IPS DF 6.9 (cell line): ENCODE data around the gene PPP2R2D.

Experiments used
- DNase-seq: peaks from one replicate; pipeline ENCODE4 v3.0.0-alpha.2; 2013; ENCODE audit warnings: low read depth, low spot score
- H3K27ac ChIP-seq: one replicate; pipeline ENCODE4 v1.5.1; 2013; ENCODE audit warnings: low read length, control low read depth
- H3K27me3 ChIP-seq: 2 replicates; pipeline ENCODE4 v1.6.1; 2013; ENCODE audit warnings: mild to moderate bottlenecking, low read length; ENCODE audit not compliant: control insufficient read depth, insufficient read depth
- H3K36me3 ChIP-seq: 2 replicates; pipeline ENCODE4 v1.6.1; 2013; ENCODE audit warnings: low read length; ENCODE audit not compliant: control insufficient read depth, insufficient read depth
- H3K4me1 ChIP-seq: 2 replicates; pipeline ENCODE4 v1.6.1; 2013; ENCODE audit warnings: low read length; ENCODE audit not compliant: control insufficient read depth, insufficient read depth
- H3K4me3 ChIP-seq: 2 replicates; pipeline ENCODE4 v1.5.1; 2013; ENCODE audit warnings: mild to moderate bottlenecking, low read length
- H3K9me3 ChIP-seq: 2 replicates; pipeline ENCODE4 v1.6.1; 2013; ENCODE audit warnings: low read length, inconsistent platforms; ENCODE audit not compliant: control insufficient read depth, insufficient read depth
- WGBS: extraction: QIAGEN DNeasy Blood & Tissue Kit; methylation state at CpG from one replicate; pipeline ENCODE4 v1.1.7; 2013; ENCODE audit warnings: mixed read lengths, missing lambda C conversion rate; ENCODE audit not compliant: insufficient read length, insufficient coverage; 5-methylcytosine and 5-hydroxymethylcytosine counted together

Gene PPP2R2D

GRCh38 chr10:131889755-131890154, 11.1 kb upstream of the PPP2R2D start:
- DNase-seq = no peak
- WGBS = no CpG with 5 or more reads among the region's 9 CpGs
- peaks cover 2% of the 10 kb centered on the region; the same call in 1 of the 2 replicates for H3K4me1 ChIP-seq
- H3K27ac ChIP-seq = no peak overlapping the region
- H3K36me3 ChIP-seq = no peaks in the 10 kb centered on the region
- no peaks in the 10 kb centered on the region for H3K27me3 ChIP-seq
- no peaks in the 10 kb centered on the region for H3K9me3 ChIP-seq
- no peak overlapping the region for H3K4me3 ChIP-seq

GRCh38 chr10:131890276-131891195, 10.3 kb upstream of the PPP2R2D start:
- no peaks in the 10 kb centered on the region for H3K36me3 ChIP-seq
- WGBS = no CpG with 5 or more reads among the region's 11 CpGs
- no peak overlapping the region for H3K27ac ChIP-seq
- no peak overlapping the region for H3K4me3 ChIP-seq
- DNase-seq = no peak
- H3K4me1 ChIP-seq = no peaks in the 10 kb centered on the region
- H3K27me3 ChIP-seq = no peaks in the 10 kb centered on the region
- no peaks in the 10 kb centered on the region for H3K9me3 ChIP-seq

DNA sequence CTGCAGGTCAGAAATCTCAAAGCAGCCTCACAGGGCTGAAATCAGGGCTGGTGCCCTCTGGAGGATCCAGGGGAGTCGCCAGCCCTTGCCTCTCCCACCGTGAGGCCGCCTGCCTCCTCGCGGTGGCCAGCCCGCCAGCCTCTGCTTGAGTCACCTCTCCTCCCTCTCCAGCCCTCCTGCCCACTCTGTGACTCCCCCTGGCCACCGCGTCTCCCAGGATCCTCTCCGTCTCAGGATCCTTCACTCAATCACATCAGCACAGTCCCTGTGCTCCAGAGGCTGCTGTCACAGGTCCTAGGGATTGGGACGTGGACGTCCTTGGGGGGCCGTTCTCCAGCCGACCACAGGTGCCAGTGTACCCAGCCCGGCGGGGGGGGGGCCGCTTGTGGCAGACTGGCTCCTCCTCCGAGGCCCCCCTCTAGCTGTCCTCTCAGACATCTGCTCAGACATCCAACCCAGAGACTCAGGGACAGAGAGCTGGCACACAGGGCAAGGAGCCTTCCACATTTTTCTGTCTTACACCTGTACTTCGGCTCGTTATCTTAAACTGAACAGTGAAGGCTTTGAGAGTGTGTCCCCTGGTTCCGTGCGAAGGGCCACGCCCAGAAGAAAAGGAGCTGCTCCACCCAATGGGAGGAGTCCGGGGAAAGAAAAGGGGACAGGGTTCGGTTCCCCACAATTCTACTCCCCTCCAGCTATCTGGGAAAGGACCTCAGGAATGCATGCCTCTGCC, 9.4 kb upstream of the PPP2R2D start:
- Histone ChIP-seq H3K9me3 (no peaks in the 10 kb centered on the region), H3K36me3 (no peaks in the 10 kb centered on the region), H3K4me1 (no peaks in the 10 kb centered on the region), H3K27me3 (no peaks in the 10 kb centered on the region), H3K4me3 (no peak overlapping the region), H3K27ac (no peak overlapping the region)
- no CpG with 5 or more reads among the region's 24 CpGs for WGBS
- DNase-seq = no peak

DNA sequence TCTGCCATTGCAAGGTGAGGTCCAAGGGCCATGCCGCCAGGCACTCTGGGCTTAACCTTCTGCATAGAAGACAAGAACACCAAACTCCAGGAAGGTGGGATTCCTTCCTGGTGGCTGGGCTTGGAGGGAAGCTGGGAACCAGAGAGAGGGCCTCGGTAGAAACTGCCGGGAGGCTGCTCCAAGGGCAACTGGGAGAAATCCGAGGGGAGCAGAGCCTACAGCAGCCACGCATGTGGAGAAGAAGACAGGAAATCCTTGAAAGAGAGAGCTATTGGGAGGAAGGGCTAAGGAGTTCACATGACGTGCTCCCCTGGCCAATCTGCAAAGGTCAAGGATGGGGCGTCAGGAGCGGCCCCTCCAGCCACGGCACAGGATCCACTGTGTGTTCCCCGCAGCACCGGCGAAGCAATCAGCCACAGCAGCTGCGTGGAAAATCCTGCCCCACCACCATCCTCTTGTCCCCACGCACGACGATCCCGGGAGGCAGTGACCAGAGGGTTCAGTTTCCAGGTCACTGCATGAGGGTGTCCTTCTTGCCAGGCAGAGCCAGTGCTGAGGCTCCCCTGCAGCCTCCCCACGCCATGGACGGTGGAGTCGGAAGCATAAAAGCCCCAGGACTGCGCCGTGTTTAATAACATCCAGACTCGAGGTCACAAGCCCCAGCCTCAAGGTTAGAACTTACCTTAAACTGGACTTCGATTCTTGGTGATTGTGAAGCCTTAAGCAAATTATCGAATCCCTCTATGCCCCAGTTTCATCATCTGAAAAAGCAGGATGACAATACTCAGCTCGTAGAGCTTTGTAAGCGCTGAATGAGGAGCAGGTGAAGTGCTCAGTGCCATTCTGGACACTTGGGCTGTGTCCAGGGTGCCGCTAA, 8.6 kb upstream of the PPP2R2D start:
- H3K4me1 ChIP-seq = no peaks in the 10 kb centered on the region
- no peak for DNase-seq
- H3K36me3 ChIP-seq = no peaks in the 10 kb centered on the region
- no peaks in the 10 kb centered on the region for H3K27me3 ChIP-seq
- no peaks in the 10 kb centered on the region for H3K9me3 ChIP-seq
- H3K4me3 ChIP-seq = no peak overlapping the region
- WGBS = no CpG with 5 or more reads among the region's 28 CpGs
- H3K27ac ChIP-seq = no peak overlapping the region

GRCh38 chr10:131892806-131893675, 7.8 kb upstream of the PPP2R2D start:
- no peaks in the 10 kb centered on the region for H3K4me1 ChIP-seq
- no peak for DNase-seq
- H3K36me3 ChIP-seq = no peaks in the 10 kb centered on the region
- no CpG with 5 or more reads among the region's 27 CpGs for WGBS
- H3K4me3 ChIP-seq = no peak overlapping the region
- H3K9me3 ChIP-seq = no peaks in the 10 kb centered on the region
- H3K27ac ChIP-seq = no peak overlapping the region
- H3K27me3 ChIP-seq = no peaks in the 10 kb centered on the region

GRCh38 chr10:131895116-131895515, 5.7 kb upstream of the PPP2R2D start:
- H3K27ac ChIP-seq = no peak overlapping the region
- WGBS = no CpG with 5 or more reads among the region's 17 CpGs
- DNase-seq = no peak
- no peaks in the 10 kb centered on the region for H3K36me3 ChIP-seq
- H3K9me3 ChIP-seq = no peaks in the 10 kb centered on the region
- H3K27me3 ChIP-seq = no peaks in the 10 kb centered on the region
- H3K4me1 ChIP-seq = no peaks in the 10 kb centered on the region
- no peak overlapping the region for H3K4me3 ChIP-seq

DNA sequence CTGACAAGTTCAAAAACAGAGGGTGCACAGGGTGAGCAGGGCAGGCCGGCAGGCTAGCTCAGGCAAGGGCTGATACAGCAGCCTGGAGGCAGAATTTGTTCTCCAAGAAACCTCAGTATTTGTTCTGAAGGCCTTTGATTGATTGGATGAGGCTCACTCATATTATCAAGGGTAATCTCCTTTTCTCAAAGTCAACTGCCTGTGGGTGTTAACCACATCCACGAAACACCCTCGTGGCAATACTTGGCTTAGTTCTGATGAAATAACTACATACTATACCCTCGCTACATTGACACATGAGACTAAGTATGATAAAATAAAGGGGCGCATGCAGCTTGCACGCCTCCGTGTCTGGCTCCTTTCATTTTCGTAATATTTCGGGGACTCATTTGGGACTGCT, 4.4 kb upstream of the PPP2R2D start:
- WGBS = no CpG with 5 or more reads among the region's 9 CpGs
- Histone ChIP-seq H3K36me3 (no peaks in the 10 kb centered on the region), H3K27me3 (no peaks in the 10 kb centered on the region), H3K27ac (no peak overlapping the region), H3K4me1 (no peaks in the 10 kb centered on the region), H3K9me3 (no peaks in the 10 kb centered on the region), H3K4me3 (no peak overlapping the region)
- no peak for DNase-seq

DNA sequence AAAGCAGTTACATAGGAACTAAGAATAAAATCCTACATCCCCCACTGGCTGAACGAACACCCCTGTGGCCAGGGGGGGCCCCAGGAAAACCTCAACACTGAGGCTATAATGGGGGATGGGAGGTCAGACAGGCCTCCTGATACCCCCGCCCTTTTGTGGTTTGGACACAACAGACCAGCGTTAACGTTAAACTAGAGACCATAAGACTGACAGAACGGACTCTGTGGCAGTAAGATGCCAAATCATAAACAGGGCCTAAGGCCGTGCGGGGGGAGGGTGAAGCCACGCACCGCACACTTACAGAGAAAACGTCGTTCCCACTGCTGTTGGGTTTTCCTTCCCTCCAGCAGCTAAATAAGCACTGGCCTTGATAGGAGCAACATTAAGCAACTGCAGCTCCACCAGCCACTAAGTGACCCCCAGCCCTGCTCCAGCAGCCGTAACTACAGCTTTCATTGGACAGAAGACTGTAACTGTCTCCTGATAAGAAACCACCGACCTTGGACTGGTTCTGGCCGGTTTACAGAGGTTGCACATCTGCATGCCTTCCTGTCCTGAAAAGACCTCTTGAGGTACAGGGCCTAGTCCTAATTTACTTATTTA, 3.4 kb upstream of the PPP2R2D start:
- DNase-seq = no peak
- no peaks in the 10 kb centered on the region for H3K4me1 ChIP-seq
- H3K9me3 ChIP-seq = no peaks in the 10 kb centered on the region
- no CpG with 5 or more reads among the region's 14 CpGs for WGBS
- no peak overlapping the region for H3K4me3 ChIP-seq
- no peaks in the 10 kb centered on the region for H3K27me3 ChIP-seq
- no peak overlapping the region for H3K27ac ChIP-seq
- no peaks in the 10 kb centered on the region for H3K36me3 ChIP-seq

GRCh38 chr10:131898061-131898460, 2.7 kb upstream of the PPP2R2D start:
- WGBS = no CpG with 5 or more reads among the region's 8 CpGs

More at GRCh38 chr10:131898061-131898460, 2.7 kb upstream of the PPP2R2D start:
- Histone ChIP-seq H3K27ac (no peak overlapping the region), H3K4me1 (no peaks in the 10 kb centered on the region), H3K27me3 (no peaks in the 10 kb centered on the region), H3K4me3 (no peak overlapping the region), H3K36me3 (no peaks in the 10 kb centered on the region), H3K9me3 (no peaks in the 10 kb centered on the region)
- no peak for DNase-seq
